Measurements from ENCODE around the gene SAP30L. TPM values are rescaled to one million over a fixed set of nuclear protein-coding genes. Genes with fewer than 3 reads are reported as not detected.

The SAP30L gene
- total and polyA plus RNA-seq, 12 donors: 14.4 to 38.3 (median 33.8) TPM

DNA sequence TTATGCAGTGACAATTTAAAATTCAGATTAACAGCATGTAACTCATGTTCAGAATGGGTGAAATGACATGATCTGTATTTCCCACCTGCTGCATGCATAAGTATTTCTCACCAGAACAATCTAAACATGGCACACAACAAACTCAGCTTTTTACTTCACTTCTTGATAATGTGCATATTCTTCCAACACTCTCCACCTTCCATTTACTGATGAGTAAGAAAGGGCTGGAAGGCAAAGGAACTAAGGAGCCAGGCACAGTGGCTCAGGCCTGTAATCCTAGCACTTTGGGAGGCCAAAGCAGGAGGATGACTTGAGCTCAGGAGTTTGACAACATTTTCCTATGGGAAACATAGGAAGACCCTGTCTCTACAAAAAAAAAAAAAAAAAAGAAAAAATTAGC is 35.8 kb upstream of the SAP30L start:
- ATAC-seq (no peak), DNase-seq (no peak)
- Histone ChIP-seq H3K27me3 (no peaks in the 10 kb centered on the region), H3K4me3 (no peak overlapping the region), H3K27ac (no peak overlapping the region), H3K36me3 (peaks cover 0 to 59% (median 0%) of the 10 kb centered on the region in 9 donors), H3K4me1 (peaks cover 0 to 6% (median 5%) of the 10 kb centered on the region in 9 donors), H3K9me3 (no peaks in the 10 kb centered on the region)
- intact Hi-C loops (cut with DNase I): loop anchor here in 1 of 10 donors (10.0 kb wide), 1 partner anchor 435 kb away; no protein-coding TSS in a partner anchor
- TF ChIP-seq, protein P1, sequence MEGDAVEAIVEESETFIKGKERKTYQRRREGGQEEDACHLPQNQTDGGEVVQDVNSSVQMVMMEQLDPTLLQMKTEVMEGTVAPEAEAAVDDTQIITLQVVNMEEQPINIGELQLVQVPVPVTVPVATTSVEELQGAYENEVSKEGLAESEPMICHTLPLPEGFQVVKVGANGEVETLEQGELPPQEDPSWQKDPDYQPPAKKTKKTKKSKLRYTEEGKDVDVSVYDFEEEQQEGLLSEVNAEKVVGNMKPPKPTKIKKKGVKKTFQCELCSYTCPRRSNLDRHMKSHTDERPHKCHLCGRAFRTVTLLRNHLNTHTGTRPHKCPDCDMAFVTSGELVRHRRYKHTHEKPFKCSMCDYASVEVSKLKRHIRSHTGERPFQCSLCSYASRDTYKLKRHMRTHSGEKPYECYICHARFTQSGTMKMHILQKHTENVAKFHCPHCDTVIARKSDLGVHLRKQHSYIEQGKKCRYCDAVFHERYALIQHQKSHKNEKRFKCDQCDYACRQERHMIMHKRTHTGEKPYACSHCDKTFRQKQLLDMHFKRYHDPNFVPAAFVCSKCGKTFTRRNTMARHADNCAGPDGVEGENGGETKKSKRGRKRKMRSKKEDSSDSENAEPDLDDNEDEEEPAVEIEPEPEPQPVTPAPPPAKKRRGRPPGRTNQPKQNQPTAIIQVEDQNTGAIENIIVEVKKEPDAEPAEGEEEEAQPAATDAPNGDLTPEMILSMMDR (IDR thresholded peaks at IDR 0.05): no peak

DNA sequence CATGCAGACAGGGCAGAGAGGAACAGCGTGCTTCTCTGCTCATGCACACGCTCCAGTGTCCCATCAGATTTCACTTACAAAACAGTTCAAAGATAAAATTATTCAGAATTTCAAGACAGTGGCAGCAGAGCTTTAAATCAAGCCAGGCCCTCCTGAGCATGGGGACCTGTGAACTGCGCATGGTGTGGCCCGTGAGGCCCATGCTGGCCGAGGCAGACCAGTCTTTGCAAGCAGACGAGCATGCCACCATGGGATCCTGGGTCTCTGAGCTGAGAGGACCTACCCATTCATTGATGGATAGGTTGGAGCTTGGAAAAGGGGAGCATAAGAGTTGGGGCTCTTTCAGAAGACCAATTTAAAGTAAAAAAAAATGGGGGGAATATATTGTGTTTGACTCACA is 35.0 kb upstream of the SAP30L start:
- Histone ChIP-seq H3K4me1 (no peaks in the 10 kb centered on the region), H3K36me3 (peaks cover 0 to 65% (median 0%) of the 10 kb centered on the region in 9 donors), H3K4me3 (no peak overlapping the region), H3K27ac (no peak overlapping the region), H3K27me3 (no peaks in the 10 kb centered on the region), H3K9me3 (no peaks in the 10 kb centered on the region)
- no peak for DNase-seq
- intact Hi-C loops (cut with DNase I): loop anchor here in 1 of 10 donors (10.0 kb wide), 1 partner anchor 436 kb away; no protein-coding TSS in a partner anchor
- ATAC-seq: no peak
- 80 to 87% methylated on average over 6 of the region's 6 CpGs for WGBS, 2 donors
- TF ChIP-seq, protein P1 (IDR thresholded peaks at IDR 0.05): no peak

DNA sequence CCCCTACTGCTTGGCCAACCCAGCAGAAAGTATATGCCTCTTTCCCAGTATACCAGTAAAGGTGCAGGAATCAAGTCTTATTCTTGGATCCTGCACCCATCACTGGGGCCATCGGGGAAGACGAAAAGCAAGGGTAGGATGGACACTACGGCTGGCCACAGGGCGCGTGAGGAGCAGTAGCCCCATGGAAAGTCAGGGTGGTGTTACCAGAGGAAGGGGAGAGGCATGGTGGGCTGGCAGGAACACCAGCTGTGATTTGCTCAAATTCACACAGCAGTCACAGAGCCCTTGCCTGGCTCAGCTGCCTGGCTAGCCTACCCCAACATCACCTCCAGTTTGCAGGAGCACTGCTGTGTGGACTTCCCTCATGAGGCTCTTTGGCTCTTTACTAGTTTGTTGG is 34.5 kb upstream of the SAP30L start:
- intact Hi-C loops (cut with DNase I): loop anchor here in 1 of 10 donors (10.0 kb wide), 1 partner anchor 437 kb away; no protein-coding TSS in a partner anchor
- H3K4me3 ChIP-seq: no peak overlapping the region
- peaks cover 0 to 68% (median 0%) of the 10 kb centered on the region in 9 donors for H3K36me3 ChIP-seq
- ATAC-seq (no peak), DNase-seq (no peak)
- no peaks in the 10 kb centered on the region for H3K9me3 ChIP-seq
- TF ChIP-seq, protein P1 (IDR thresholded peaks at IDR 0.05): no peak
- H3K4me1 ChIP-seq: no peaks in the 10 kb centered on the region
- WGBS, 2 donors: 98% methylated on average over 5 of the region's 5 CpGs
- no peak overlapping the region for H3K27ac ChIP-seq
- no peaks in the 10 kb centered on the region for H3K27me3 ChIP-seq

DNA sequence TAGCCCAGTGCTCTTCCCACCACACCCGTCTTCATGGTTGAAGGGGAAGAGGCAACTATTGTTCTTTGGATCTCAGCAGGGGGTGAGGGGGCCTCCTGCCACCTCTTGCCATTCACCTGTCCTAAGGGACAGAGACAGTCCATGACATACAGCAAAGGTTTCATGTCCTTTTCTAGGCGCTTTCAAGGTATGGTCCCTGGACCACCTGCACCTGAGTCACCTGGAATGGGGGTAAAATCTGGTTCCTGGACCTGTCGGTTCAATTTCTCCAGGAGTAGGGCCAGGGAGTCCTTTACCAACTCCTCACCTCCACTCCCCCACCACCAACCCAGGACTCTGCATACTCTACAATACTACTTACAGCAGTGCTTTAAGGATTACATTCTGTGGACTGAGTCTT is 33.5 kb upstream of the SAP30L start:
- TF ChIP-seq, protein P1 (IDR thresholded peaks at IDR 0.05): no peak
- Histone ChIP-seq H3K27ac (no peak overlapping the region), H3K4me1 (no peaks in the 10 kb centered on the region), H3K36me3 (peaks cover 0 to 78% (median 0%) of the 10 kb centered on the region in 9 donors), H3K4me3 (no peak overlapping the region), H3K27me3 (no peaks in the 10 kb centered on the region), H3K9me3 (no peaks in the 10 kb centered on the region)
- ATAC-seq: no peak
- 95 to 97% methylated on average over 3 of the region's 3 CpGs for WGBS, 2 donors
- DNase-seq: no peak
- intact Hi-C loops (cut with DNase I): loop anchor here in 1 of 10 donors (10.0 kb wide), 1 partner anchor 438 kb away; no protein-coding TSS in a partner anchor
